ENCODE results near the gene MAD1L1.
A peak's percentile ranks its signal among the peaks of the same experiment; 100 is the strongest.

Gene MAD1L1

DNA sequence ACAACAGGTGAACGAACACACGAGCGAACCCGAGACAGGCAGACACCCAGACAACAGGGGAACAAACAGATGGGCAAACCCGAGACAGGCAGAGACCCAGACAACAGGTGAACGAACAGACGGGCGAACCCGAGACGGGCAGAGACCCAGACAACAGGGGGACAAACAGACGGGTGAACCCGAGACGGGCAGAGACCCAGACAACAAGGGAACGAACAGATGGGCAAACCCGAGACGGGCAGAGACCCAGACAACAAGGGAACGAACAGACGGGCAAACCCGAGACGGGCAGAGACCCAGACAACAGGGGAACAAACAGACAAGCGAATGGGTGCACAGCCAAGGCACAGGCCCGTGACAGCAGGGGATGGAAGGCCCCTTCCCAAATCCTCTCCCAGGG, 298.0 kb downstream of the MAD1L1 start:
- H3K36me3 ChIP-seq (ENCODE audit: control insufficient read depth in 1 of 2, insufficient read depth in 2 of 2, low read depth in 1 of 2, low read length in 2 of 2) = peaks cover 0 to 26% of the 10 kb centered on the region in 2 experiments
- 96% methylated on average over 22 of the region's 22 CpGs for WGBS
- H4K8ac ChIP-seq (ENCODE audit: low read length) = no peak overlapping the region
- no peak for DNase-seq
- H4K91ac ChIP-seq (ENCODE audit: low read length) = no peak overlapping the region
- no peak overlapping the region for H2BK15ac ChIP-seq (ENCODE audit: low read depth, poor library complexity, severe bottlenecking)
- H3K14ac ChIP-seq (ENCODE audit: low read length in 2 of 2) = no peak overlapping the region
- H2BK120ac ChIP-seq (ENCODE audit: low read depth, low read length) = no peak overlapping the region
- H3K4me3 ChIP-seq (ENCODE audit: insufficient read depth in 1 of 2, low read depth in 1 of 2, low read length in 2 of 2) = no peak overlapping the region
- H2AK5ac ChIP-seq (ENCODE audit: low read length, severe bottlenecking) = no peak overlapping the region
- no peaks in the 10 kb centered on the region for H3K27me3 ChIP-seq (ENCODE audit: control insufficient read depth in 1 of 2, insufficient read depth in 1 of 2, low read length in 2 of 2)
- no peak overlapping the region for H3K4me2 ChIP-seq (ENCODE audit: low read length, poor library complexity, severe bottlenecking)
- H3K27ac ChIP-seq (ENCODE audit: low read length, poor library complexity, severe bottlenecking) = no peak overlapping the region
- H3K9me3 ChIP-seq (ENCODE audit: control insufficient read depth, low read length) = no peaks in the 10 kb centered on the region
- no peak overlapping the region for H2BK12ac ChIP-seq (ENCODE audit: low read length in 2 of 2)
- no peak overlapping the region for H3K18ac ChIP-seq (ENCODE audit: low read depth in 1 of 2, low read length in 2 of 2)
- no peak overlapping the region for H3K4ac ChIP-seq (ENCODE audit: low read depth in 1 of 2, low read length in 2 of 2)
- H2BK5ac ChIP-seq (ENCODE audit: low read depth, low read length, poor library complexity, severe bottlenecking) = no peak overlapping the region
- no peak overlapping the region for H3K23ac ChIP-seq (ENCODE audit: low read length in 2 of 2)
- H2AFZ ChIP-seq (ENCODE audit: low read depth, low read length) = no peak overlapping the region
- H3K9ac ChIP-seq (ENCODE audit: low read length) = no peak overlapping the region
- H3K79me1 ChIP-seq (replicated peaks; ENCODE audit: low read length, poor library complexity, severe bottlenecking) = peaks cover 21% of the 10 kb centered on the region
- H3K4me1 ChIP-seq (ENCODE audit: control insufficient read depth, insufficient read depth, low read depth, low read length) = peaks cover 33% of the 10 kb centered on the region

GRCh38 chr7:1934017-1934416, 298.7 kb downstream of the MAD1L1 start:
- no peak for DNase-seq
- Histone ChIP-seq H3K9me3 (ENCODE audit: control insufficient read depth, low read length) (no peaks in the 10 kb centered on the region), H4K91ac (ENCODE audit: low read length) (no peak overlapping the region), H3K36me3 (ENCODE audit: control insufficient read depth in 1 of 2, insufficient read depth in 2 of 2, low read depth in 1 of 2, low read length in 2 of 2) (peaks cover 0 to 26% of the 10 kb centered on the region in 2 experiments), H3K18ac (ENCODE audit: low read depth in 1 of 2, low read length in 2 of 2) (no peak overlapping the region), H3K4me2 (ENCODE audit: low read length, poor library complexity, severe bottlenecking) (no peak overlapping the region), H2AK5ac (ENCODE audit: low read length, severe bottlenecking) (no peak overlapping the region), H3K27ac (ENCODE audit: low read length, poor library complexity, severe bottlenecking) (no peak overlapping the region), H4K8ac (ENCODE audit: low read length) (no peak overlapping the region), H3K4me3 (ENCODE audit: insufficient read depth in 1 of 2, low read depth in 1 of 2, low read length in 2 of 2) (no peak overlapping the region), H3K14ac (ENCODE audit: low read length in 2 of 2) (no peak overlapping the region), H2BK120ac (ENCODE audit: low read depth, low read length) (no peak overlapping the region), H3K9ac (ENCODE audit: low read length) (no peak overlapping the region), H2BK15ac (ENCODE audit: low read depth, poor library complexity, severe bottlenecking) (no peak overlapping the region), H2BK12ac (ENCODE audit: low read length in 2 of 2) (no peak overlapping the region), H2BK5ac (ENCODE audit: low read depth, low read length, poor library complexity, severe bottlenecking) (no peak overlapping the region), H3K4me1 (ENCODE audit: control insufficient read depth, insufficient read depth, low read depth, low read length) (peaks cover 26% of the 10 kb centered on the region), H3K27me3 (ENCODE audit: control insufficient read depth in 1 of 2, insufficient read depth in 1 of 2, low read length in 2 of 2) (no peaks in the 10 kb centered on the region), H3K79me1 (replicated peaks; ENCODE audit: low read length, poor library complexity, severe bottlenecking) (peaks cover 16% of the 10 kb centered on the region), H2AFZ (ENCODE audit: low read depth, low read length) (no peak overlapping the region), H3K23ac (ENCODE audit: low read length in 2 of 2) (no peak overlapping the region), H3K4ac (ENCODE audit: low read depth in 1 of 2, low read length in 2 of 2) (no peak overlapping the region)
- WGBS = 97% methylated on average over 20 of the region's 20 CpGs

- Histone ChIP-seq H2BK15ac (ENCODE audit: low read depth, poor library complexity, severe bottlenecking) (no peak overlapping the region), H3K14ac (ENCODE audit: low read length in 2 of 2) (no peak overlapping the region), H3K4me3 (ENCODE audit: insufficient read depth in 1 of 2, low read depth in 1 of 2, low read length in 2 of 2) (no peak overlapping the region), H4K91ac (ENCODE audit: low read length) (no peak overlapping the region), H2BK120ac (ENCODE audit: low read depth, low read length) (no peak overlapping the region), H2AK5ac (ENCODE audit: low read length, severe bottlenecking) (no peak overlapping the region), H3K4me2 (ENCODE audit: low read length, poor library complexity, severe bottlenecking) (no peak overlapping the region), H3K27me3 (ENCODE audit: control insufficient read depth in 1 of 2, insufficient read depth in 1 of 2, low read length in 2 of 2) (no peaks in the 10 kb centered on the region), H3K4ac (ENCODE audit: low read depth in 1 of 2, low read length in 2 of 2) (no peak overlapping the region), H3K4me1 (ENCODE audit: control insufficient read depth, insufficient read depth, low read depth, low read length) (peaks cover 21% of the 10 kb centered on the region), H3K27ac (ENCODE audit: low read length, poor library complexity, severe bottlenecking) (no peak overlapping the region), H4K8ac (ENCODE audit: low read length) (no peak overlapping the region), H2AFZ (ENCODE audit: low read depth, low read length) (no peak overlapping the region), H3K36me3 (ENCODE audit: control insufficient read depth in 1 of 2, insufficient read depth in 2 of 2, low read depth in 1 of 2, low read length in 2 of 2) (peaks cover 0 to 31% of the 10 kb centered on the region in 2 experiments), H3K9me3 (ENCODE audit: control insufficient read depth, low read length) (no peaks in the 10 kb centered on the region), H2BK12ac (ENCODE audit: low read length in 2 of 2) (no peak overlapping the region), H3K79me1 (replicated peaks; ENCODE audit: low read length, poor library complexity, severe bottlenecking) (peaks cover 14% of the 10 kb centered on the region), H3K23ac (ENCODE audit: low read length in 2 of 2) (no peak overlapping the region), H3K9ac (ENCODE audit: low read length) (no peak overlapping the region), H2BK5ac (ENCODE audit: low read depth, low read length, poor library complexity, severe bottlenecking) (no peak overlapping the region), H3K18ac (ENCODE audit: low read depth in 1 of 2, low read length in 2 of 2) (no peak overlapping the region)
- WGBS = 86% methylated on average over 27 of the region's 27 CpGs
- no peak for DNase-seq
Observed at GRCh38 chr7:1933066-1933750, 299.5 kb downstream of the MAD1L1 start.

- Histone ChIP-seq H3K36me3 (ENCODE audit: control insufficient read depth in 1 of 2, insufficient read depth in 2 of 2, low read depth in 1 of 2, low read length in 2 of 2) (peaks cover 0 to 32% of the 10 kb centered on the region in 2 experiments), H2AK5ac (ENCODE audit: low read length, severe bottlenecking) (peak overlapping the region; percentile 53), H3K79me1 (replicated peaks; ENCODE audit: low read length, poor library complexity, severe bottlenecking) (peaks cover 8% of the 10 kb centered on the region), H3K4ac (ENCODE audit: low read depth in 1 of 2, low read length in 2 of 2) (no peak overlapping the region), H4K91ac (ENCODE audit: low read length) (no peak overlapping the region), H3K23ac (ENCODE audit: low read length in 2 of 2) (no peak overlapping the region), H3K18ac (ENCODE audit: low read depth in 1 of 2, low read length in 2 of 2) (no peak overlapping the region), H2BK12ac (ENCODE audit: low read length in 2 of 2) (no peak overlapping the region), H2BK15ac (ENCODE audit: low read depth, poor library complexity, severe bottlenecking) (no peak overlapping the region), H2AFZ (ENCODE audit: low read depth, low read length) (no peak overlapping the region), H3K27me3 (ENCODE audit: control insufficient read depth in 1 of 2, insufficient read depth in 1 of 2, low read length in 2 of 2) (no peaks in the 10 kb centered on the region), H2BK120ac (ENCODE audit: low read depth, low read length) (no peak overlapping the region), H3K4me3 (ENCODE audit: insufficient read depth in 1 of 2, low read depth in 1 of 2, low read length in 2 of 2) (no peak overlapping the region), H3K4me1 (ENCODE audit: control insufficient read depth, insufficient read depth, low read depth, low read length) (peaks cover 15% of the 10 kb centered on the region), H3K27ac (ENCODE audit: low read length, poor library complexity, severe bottlenecking) (no peak overlapping the region), H2BK5ac (ENCODE audit: low read depth, low read length, poor library complexity, severe bottlenecking) (no peak overlapping the region), H4K8ac (ENCODE audit: low read length) (no peak overlapping the region), H3K9me3 (ENCODE audit: control insufficient read depth, low read length) (no peaks in the 10 kb centered on the region), H3K4me2 (ENCODE audit: low read length, poor library complexity, severe bottlenecking) (no peak overlapping the region), H3K9ac (ENCODE audit: low read length) (no peak overlapping the region), H3K14ac (ENCODE audit: low read length in 2 of 2) (no peak overlapping the region)
- DNase-seq = no peak
- WGBS = 97% methylated on average over 9 of the region's 9 CpGs
Observed at GRCh38 chr7:1931951-1932270, 300.8 kb downstream of the MAD1L1 start.

All from mesenchymal stem cell (in vitro differentiated cells and primary cell).